Ammon's horn (tissue), 1 donor: ENCODE measurements around the gene PAX7.

ENCODE experiments used
- DNase-seq: peaks from one replicate; pipeline ENCODE4 v3.0.0-alpha.2; 2016; ENCODE audit warnings: low spot score

The PAX7 gene

DNA sequence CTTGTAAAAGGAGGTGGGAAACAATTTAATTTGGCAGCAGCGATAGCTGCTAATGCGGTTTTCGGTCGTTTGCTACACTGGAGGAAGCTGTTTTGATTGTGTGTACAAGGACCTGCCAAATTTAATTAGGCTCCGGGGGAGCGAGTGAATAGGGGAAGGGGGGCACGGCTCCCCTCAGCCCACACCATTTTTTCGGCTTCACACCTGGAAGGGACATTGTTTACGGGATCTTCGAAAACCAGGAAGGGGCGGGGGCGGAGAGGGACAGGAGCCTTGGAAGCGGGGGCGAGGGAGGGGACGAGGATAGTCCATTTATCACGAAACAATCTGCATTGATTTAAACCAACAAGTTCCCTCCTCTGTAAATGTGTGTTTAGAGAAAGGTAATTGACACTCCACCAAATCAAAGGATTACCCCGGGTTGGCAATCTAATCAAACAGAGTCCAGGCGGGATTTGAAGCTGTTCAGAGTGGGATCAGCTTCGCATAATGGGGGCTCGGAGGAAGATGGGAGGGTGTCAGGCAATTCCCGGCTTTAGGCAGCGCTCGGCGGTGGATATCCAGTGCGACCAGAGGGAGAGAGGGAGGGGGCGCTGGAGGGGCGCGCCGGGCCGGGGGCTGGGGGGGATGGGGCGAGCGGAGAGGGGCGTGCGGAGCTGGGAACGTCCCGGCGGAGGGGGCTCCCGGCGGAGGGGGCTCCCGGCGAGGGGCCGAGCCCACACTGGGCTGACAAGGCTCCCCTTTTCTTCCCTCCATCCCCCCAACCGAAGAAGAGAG is 9.8 kb downstream of the PAX7 start:
- DNase-seq, result no peak

DNA sequence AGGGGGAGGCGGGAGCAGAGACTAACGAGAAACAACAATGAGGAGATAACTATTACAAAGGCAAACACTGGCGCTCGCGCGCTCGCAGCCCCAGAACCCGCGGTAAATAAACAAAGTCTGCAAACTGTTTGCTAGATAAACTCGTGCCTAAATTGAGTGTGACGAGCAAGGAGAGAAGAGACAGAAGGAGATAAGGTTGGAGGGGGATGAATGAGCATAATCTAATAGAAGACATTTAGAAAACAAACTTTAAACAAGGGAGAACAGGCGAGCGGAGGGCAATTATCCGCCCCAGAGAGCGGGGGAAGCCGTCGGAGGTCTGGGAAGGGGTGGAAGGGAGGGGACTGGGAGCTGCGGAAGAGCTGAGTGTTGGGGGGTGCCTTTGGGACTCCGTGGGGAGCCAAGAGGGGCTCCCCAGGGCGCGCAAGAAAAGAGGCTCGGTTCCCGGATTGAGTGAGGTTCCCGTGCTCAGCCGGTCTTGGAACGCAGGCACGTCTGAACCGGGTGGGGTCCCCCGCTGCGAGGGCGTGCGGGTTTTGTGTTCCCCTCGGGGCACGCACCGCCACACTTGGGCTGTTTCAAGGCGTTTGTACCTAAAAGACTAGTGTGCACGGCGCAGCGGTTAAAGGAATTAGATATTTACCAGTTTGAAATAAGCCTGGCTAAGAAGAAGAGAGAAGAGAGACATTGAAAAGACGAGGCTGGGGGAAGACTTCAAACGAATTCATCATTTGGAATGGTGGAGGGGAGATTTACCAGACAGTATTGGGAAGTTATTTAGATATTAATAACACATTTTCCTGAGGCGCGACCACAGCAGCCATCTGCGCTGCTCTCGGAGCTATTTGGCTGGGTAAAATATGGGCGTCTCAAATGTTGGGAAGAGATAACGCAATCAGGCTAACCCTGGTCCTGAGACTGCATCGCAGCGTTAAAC is 10.6 kb downstream of the PAX7 start:
- no peak for DNase-seq

DNA sequence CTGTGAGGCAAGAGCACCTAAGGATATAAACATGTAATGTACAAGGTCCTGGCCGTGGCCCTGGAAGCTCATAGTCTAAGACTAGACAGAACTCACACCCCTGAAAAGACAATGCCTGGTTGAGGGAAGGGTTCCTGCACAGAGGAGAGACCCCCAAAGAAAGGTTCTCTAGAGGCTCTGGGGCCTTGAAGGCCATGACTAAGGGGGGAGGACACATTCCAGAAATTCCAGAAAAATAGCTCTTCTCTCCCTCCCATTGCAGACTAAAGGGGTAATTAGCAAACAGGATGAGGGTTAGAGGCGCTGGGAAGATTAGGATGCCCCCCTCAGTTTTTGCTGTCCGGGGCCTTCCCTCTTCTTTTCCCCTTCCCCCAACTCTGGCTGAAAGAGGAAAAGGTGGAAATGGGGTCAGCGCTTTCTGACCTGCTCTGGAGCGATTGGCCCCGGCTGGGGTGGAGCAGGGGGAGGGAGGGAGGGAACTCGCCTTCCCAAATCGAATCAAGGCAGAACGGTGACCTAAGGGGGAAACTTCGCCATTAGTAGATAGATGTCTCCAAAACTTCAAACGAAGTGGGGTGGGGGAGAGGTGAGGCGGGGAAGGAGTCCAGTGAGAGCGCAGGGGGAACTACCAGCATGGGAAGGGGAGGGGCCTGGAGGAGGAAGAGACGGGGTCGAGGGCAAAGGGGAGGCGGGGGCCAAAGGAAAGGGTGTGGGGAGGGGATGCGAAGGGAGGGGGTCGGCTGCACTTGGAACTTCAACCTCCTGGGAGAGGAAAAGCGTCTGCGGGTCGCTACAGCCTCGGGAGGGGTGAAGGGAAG is 11.8 kb downstream of the PAX7 start:
- no peak for DNase-seq

DNA sequence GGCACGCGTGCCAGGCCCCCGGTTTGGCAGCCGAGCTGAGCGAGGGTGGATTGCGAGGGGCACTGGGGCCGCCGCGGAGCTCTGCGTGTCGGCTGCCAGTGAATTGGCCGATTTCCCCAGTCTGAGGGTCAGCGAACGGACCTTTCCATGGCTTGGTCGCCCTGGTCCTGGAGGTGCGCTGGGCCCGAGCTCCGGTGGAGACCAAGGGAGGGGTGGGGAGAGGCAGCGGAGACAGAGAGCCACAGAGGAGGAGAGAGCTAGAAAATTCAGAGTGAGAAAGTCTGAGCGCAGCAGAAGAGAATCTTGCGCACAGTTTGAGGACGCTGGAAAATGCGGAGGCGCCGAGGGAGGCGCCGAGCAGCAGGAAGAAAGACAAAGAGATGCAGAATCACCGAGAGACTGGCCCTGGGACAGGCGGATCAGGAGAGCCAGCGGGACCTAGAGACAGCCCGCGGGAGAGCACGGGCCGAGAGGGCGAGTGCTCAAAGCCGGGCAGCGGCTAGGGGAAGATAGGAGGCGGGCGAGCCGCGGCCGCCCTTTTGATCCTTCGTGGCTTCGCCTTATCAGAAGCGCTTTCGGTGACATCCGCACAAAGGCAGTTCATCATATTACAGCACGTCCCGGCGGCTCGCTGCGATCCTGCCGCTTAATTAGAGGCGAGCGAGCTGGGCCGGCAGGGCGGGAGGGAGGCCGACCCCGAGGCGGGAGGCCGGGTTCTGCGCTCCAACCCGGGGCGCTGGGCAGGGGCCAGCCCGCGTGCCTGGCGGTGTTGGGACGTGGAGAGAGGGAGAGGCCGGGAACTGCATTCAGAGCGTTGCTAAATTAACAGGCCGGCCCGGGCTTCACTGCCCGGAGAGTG is 12.7 kb downstream of the PAX7 start:
- no peak for DNase-seq

DNA sequence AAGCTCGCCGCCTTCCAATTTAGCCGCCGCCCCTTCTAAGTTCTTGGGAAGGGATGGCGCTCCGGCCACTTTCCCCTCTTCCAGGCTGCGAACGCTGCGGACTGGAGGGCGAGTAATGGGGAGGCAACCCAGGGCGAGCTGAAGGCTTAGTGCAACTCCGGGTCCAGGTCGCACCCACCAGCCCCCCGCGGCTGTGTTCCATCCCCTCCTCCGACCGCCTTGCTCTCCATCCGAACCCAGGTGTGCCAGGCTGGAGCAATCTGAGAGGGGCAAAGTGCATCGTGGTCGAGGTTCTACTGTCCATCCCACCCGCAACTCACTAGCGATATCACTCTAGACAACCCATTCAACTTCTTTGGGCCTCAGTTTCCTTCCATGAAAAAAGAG is 13.4 kb downstream of the PAX7 start:
- DNase-seq, result no peak

DNA sequence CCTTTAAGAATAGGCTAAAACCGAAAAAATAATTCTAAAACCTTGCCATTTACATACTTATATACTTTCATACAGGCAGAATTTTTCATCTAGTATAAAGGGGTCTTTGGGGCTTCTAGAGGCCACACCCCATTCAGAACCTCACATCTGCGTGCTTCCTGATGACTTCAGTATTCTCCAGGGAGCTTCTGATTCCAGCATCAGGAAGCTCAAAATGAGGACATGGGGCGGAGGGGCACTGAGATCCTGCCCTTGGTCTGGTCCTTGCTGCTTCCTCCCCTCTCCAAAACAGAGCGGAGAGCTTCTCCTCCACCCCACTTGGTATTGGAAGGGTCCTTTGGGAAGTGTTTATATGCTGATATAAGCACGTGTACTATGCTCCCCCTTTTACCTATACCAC is 13.8 kb downstream of the PAX7 start:
- DNase-seq, result no peak

DNA sequence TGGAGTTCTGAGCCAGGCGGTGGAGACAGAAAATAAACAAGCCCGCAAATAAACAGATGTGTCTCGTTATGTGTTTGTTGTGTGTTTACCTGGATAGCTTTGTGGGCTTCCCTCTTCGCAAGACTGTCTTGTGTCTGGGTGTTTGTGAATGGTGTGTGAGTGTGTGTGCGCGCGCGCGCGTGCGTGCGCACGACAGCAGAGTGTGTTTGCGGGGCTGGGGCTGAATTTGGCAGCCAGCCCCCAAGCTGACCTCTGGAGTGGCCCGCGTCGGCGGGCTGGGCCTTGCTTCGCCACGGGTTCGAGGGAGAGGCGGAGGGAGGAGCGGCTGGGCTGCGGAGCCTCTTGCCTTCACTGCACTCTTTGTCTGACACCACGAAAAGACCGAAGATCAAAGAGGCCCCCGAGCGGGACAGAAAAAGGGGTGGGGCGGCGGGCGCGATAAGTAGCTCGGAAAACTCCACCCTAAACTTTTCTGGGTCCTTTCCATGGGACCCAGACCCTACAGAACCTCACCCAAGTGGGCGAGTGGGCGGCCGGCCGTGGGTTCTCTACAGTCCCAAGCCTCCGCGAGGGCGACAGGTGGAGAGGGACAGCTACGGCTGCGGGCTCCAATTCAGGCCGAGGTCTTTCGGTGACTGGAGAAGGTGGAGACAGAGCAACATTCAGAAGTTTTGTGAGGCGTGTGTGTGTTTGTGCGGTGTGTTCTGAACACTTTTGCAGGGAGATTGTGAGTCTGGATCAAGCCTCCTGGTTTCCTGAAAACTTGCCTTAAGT is 14.5 kb downstream of the PAX7 start:
- no peak for DNase-seq

DNA sequence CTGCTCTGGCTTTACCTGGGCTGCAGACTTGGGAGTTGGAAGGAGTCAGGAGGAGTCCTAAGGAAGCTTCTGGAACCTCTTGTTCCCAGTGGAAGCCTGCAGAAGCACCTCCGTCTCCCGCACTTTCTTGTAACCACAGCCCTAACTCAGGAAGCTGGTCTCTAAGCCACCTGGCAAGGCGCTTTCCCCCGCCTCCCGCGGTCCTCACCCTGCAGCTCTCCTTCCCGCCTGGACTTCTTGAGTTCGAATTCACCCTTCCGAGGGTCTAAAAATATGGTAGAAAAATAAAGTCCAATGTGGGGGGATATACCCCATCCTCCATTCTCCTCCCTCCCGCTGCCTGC is 15.1 kb downstream of the PAX7 start:
- DNase-seq, result no peak

DNA sequence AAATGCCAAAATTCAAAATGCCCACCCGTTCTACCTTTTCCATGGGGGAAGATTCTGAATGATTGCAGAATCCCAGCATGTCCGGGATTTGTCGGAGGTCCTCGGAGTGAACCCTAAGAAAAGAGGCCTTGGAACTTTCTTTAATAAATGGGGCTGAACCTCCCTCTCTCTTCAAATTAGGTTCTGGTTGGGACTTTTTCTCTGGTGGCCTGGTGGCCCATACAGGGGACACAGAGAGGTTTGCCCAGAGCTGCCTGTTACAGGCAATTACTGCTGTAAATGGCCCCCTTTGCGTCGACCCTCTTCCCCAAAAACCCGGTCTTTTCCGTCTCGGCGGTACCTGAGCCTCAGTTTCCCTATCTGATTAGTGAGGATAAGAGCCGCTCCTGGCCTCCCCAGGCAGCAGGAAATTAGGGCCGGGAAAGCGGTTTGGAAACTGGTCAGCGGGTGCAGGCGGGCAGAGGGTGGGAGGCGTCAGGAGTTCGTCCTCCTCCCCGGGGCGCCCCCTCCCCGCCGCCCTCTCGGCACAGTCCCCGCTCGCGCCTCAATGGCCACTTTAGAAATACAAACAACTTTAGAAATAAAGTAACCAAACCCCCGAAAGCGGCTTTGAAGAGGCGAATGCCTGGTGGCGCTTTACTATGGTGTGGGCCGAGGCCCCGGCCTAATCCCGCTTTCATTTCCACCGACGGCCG is 15.6 kb downstream of the PAX7 start:
- DNase-seq, result no peak

DNA sequence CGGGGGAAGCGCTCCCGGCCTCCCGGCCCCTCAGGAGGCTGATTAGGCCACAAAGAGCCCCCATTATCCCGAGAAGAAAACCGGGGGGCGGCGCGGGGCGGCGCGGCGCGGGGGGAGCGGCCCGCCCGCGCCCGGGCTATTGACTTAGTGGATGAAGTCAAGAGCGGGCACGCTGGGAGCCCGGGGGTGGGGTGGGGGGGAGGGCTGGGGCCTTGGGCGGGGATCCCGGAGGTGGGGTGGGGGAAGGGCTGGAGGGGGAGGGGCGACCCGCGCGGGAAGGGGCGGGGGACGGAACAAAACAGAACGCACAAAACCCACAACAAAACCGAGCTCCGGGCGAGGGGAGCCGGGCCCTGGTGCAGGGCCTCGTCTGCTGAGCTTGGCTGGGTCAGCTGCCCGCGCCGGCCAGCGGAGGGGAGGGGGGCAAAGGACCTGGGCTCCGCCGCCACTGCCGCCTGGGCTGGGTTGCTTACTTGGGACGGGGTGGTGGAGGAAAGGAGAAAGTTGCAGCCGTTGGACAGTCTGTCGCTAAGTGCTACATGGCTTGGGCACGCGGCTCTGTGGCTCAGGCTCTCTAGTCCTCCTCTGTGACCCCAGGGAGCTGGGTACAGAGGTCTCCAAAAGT is 16.3 kb downstream of the PAX7 start:
- no peak for DNase-seq

DNA sequence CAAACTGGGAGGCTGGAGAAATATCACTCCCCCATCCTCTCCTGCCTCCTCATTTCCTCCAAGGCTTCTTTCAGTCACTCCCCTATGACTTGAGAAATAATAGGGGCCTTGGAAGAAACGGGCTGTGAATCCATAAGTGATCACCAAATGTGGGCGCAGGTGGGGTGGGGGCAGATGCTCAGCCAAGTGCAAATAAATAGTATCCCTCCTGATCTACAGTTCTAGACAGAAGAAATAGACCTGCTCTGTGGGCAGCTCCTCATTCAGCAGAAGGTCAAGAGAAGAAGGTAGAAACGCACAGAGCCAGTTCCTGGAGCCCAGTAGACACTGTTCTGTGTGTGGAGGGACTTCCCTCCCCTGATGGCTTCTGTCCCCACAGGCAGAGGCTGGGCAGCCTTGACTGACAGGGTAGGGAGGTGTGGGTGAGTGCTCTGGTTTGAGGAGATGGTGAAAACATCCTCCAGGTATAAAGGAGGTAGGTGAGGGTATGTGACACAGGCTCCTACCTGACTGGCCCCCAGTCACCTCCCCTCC is 17.1 kb downstream of the PAX7 start:
- no peak for DNase-seq

DNA sequence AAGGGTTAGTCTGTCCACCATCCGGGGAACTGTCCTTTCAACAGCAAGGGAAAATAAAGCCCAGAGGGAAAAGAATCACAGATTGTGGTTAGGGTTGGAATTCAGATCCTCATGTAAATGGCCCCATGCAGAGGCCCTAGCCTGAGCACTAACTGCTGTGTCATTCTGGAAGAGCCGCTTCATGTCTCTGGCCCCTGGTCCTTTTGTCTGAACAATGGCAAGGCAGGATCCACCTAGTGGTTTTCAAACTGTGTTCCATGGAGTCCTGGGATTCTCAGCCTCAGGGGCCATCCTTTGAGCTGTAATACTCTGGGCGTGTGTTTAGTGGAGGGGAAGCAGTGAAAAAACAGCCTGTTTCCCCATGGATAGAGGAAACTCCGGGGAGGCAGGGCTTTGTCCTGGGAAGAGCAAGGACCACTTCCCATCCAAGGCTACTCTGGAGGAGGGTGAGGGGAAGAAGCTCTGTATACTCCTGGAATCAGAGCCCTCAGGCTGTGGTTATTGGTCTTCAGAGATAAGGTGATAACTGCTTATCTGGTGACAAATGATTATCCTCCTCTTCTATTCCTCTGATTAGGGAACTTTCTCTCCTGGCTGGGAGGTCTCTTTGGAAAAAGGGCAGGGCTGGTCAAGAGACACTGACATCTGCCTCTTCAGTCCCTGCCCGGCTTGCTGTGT is 19.2 kb downstream of the PAX7 start:
- DNase-seq, result no peak

DNA sequence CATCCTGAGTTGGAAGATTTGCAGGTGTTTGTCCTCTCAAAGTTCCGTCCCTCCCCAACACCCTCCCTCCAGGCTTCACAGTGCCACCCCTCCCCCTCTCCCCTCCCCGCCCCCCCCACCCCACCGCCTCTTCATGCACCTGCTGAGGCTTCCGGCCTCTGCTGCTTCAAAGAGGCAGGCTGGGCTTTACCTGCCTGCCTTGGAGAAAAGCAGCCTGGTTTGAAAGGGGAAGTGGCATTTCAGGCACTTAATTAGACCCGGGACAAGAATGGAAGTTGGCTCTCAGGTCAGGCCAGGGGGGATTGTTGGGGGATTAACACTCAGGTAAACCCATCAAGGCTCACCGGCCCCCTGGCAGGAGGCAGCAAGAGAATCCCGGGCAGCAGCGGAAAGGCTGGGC is 21.1 kb downstream of the PAX7 start:
- no peak for DNase-seq

DNA sequence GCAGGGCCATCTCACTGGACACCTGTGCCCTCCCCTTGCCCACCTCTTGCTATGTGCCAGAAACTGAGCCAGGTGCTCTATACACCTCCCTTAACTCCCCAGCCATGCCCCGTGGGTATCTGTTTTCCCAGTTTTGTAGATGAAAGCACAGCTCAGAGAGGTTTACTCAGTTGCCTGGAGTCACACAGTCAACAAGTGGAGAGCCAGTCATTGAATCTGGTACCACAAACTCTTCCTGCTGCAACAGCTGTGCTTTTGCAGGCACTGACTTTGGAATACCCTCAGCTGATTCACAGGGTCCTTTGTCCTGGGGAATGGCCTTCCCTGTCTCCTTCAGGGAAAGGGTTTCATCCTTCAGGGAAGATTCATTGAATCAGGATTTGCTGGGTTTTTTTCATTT is 22.1 kb downstream of the PAX7 start:
- DNase-seq, result no peak

DNA sequence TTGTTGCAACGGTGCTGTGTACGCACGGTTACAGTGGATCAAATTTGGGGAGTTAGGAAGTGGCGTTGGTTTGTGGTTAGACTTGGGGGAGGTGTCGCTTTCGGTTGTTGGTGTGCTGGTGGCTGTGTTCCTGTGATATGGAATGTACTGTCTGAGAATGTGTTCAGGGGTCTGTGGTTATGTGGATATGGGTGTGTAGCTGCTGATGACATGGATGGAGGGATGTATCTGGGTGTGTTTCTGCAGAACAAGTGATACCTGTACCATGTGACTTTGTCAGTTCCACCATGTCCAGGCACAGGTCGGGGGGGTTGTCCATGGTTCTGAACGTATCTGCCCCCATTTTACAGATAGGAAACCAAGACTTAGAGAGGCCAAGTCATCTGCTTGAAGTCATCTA is 22.7 kb downstream of the PAX7 start:
- DNase-seq, result no peak

DNA sequence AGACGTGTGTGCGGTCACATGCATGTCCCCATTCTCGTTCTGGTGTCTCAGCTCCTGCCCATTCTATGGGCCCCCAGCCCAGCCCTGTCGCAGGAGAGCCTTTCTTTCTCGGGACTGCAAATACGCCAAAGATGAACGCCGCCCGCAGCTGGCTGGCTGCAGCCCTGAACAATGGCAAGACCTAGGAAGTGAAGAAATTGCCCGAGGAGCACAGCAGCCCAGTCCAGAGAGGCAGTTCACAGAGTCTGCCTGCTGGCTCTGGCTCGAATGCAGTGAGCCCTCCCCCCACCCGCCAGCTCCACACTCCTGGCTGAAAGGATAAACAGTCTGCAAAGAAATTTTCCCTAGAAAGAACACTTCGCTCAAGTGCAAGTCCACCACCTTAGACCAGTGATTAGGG is 23.3 kb downstream of the PAX7 start:
- no peak for DNase-seq

DNA sequence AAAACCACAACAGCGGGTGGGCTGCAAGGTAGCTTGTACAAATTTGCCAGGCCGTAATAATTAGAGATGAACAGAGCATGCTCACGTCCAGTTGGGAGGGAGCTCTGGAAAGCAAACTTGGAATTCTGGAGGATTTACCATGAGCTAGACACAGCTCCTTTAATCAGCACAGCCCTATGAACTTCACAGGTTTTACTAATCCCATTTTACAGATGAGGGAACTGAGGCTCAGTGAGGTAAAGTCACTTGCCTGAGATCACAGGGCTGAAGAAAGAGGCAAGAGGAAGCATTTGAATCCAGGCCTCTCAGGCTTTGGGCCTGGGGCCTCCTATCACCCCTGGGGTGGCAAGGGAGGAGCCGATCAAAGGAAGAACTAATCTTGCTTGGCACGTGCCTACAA is 24.0 kb downstream of the PAX7 start:
- DNase-seq, result no peak

DNA sequence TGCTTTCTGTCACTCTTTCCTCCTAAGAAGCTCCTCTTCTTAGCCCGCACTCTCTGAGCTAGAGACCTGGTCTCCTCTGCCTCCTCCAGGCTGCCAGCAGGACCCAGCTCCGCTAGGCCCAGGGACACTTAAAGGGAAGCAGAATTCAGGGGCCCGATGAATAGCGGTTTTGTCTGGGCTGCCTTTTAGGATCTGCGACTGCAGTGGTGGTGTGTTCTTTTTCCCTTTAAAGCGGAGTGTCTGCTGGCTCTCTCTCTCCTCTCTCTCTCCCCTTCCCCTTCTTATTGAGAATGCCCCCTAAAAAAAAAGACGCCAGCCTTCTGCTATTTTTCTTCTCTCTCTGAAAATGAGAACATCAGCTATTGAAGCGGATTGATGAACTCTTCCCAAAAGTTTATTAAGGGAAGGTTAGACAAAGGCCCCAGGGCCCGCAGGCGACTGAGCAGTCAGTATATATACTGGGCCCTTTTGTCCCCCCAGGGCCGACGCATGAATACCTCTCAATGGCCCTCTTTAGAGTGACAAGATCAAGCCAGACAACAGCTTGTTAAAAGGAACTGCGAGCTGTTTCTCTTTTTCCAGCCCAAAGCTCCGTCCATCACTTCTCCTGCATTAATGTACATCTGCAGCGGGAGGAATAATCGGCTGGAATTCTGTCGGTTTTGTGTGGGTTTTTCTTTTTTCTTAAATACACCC is 27.0 kb downstream of the PAX7 start:
- no peak for DNase-seq
